Caco-2 (cell line): Measurements from ENCODE around the gene GAS7. TPM values are rescaled to one million over a fixed set of nuclear protein-coding genes. Genes with fewer than 3 reads are reported as not detected.

Source experiments
- BruUV-seq: library from RNA; stranded (reverse); fragments of 400-500 nt; replicated peaks from 2 replicates; lab custom pipeline; 2021; lab: Mats Ljungman, UMichigan
- CTCF ChIA-PET: fragments of 300-600 bp; sonication (Branson Sonifier 250); formaldehyde crosslinking; loops from one replicate; lab custom pipeline; 2022; ENCODE audit warnings: antibody characterized with exemption; lab: Charles Lee
- POLR2A ChIA-PET: fragments of 300-600 bp; sonication (Branson Sonifier 250); formaldehyde crosslinking; loops from one replicate; lab custom pipeline; 2022; ENCODE audit warnings: antibody characterized with exemption; lab: Charles Lee
- DNase-seq, 2 experiments: peaks; one replicate each; pipeline versions ENCODE4 v3.0.0 to v3.0.0-alpha.2; 2020 to 2022
- H3K27me3 ChIP-seq: replicated peaks from 2 replicates; pipeline ENCODE4 v1.6.0; 2011; ENCODE audit warnings: low read length; ENCODE audit not compliant: control insufficient read depth, insufficient read depth
- H3K36me3 ChIP-seq: 2 replicates; pipeline ENCODE4 v1.5.1; 2011; ENCODE audit warnings: low read length; ENCODE audit not compliant: control insufficient read depth, insufficient read depth
- H3K4me1 ChIP-seq: fragments of 250-450 bp; sonication (Bioruptor Pico); 2 replicates; pipeline ENCODE4 v1.5.1; 2020; ENCODE audit warnings: mild to moderate bottlenecking
- H3K4me3 ChIP-seq: 2 replicates; pipeline ENCODE4 v1.5.1; 2011; ENCODE audit warnings: low read depth, mild to moderate bottlenecking, control low read depth, low read length
- H3K9me3 ChIP-seq: fragments of 250-450 bp; sonication (Bioruptor Pico); 2 replicates; pipeline ENCODE4 v1.5.1; 2020; ENCODE audit warnings: mild to moderate bottlenecking, moderate library complexity
- H3K27ac Mint-ChIP-seq: one replicate; pipeline ENCODE4 v1.8.0; 2022; ENCODE audit warnings: mixed read lengths; ENCODE audit not compliant: unreplicated experiment
- H3K27me3 Mint-ChIP-seq: one replicate; pipeline ENCODE4 v1.8.0; 2022; ENCODE audit warnings: mixed read lengths; ENCODE audit not compliant: insufficient read depth, unreplicated experiment
- H3K36me3 Mint-ChIP-seq: one replicate; pipeline ENCODE4 v1.8.0; 2022; ENCODE audit warnings: mild to moderate bottlenecking, mixed read lengths; ENCODE audit not compliant: insufficient read depth, unreplicated experiment
- H3K4me1 Mint-ChIP-seq: one replicate; pipeline ENCODE4 v1.8.0; 2022; ENCODE audit warnings: low read depth, mixed read lengths; ENCODE audit not compliant: unreplicated experiment
- H3K4me3 Mint-ChIP-seq: one replicate; pipeline ENCODE4 v1.8.0; 2022; ENCODE audit warnings: mild to moderate bottlenecking, moderate library complexity, mixed read lengths; ENCODE audit not compliant: unreplicated experiment
- H3K9me3 Mint-ChIP-seq: one replicate; pipeline ENCODE4 v1.8.0; 2022; ENCODE audit warnings: mixed read lengths; ENCODE audit not compliant: unreplicated experiment
- intact Hi-C: fragments of 100-400 bp; cut with micrococcal nuclease; formaldehyde crosslinking; loops from one replicate; pipeline ENCODE4 v1.10.0; 2022; ENCODE audit not compliant: unreplicated experiment
- total RNA-seq: library from RNA; stranded (reverse); gene quantifications from 2 replicates; pipeline ENCODE4 v1.2.3, GENCODE V29; 2022
- TF ChIP-seq, protein P1 (sequence below), 2 experiments: fragments of 200-600 bp in 1 of 2; IDR thresholded peaks; 1 replicate in 1 of 2; 2 replicates in 1 of 2; pipeline versions ENCODE4 v1.5.1 to v1.8.0; 2011 to 2022; ENCODE audit warnings: antibody characterized with exemption in 1 of 2, control low read depth in 1 of 2, inconsistent platforms in 1 of 2, low read depth in 1 of 2, low read length in 1 of 2, mild to moderate bottlenecking in 1 of 2, moderate library complexity in 1 of 2; ENCODE audit not compliant: insufficient read depth in 1 of 2, severe bottlenecking in 1 of 2, unreplicated experiment in 1 of 2

GAS7 gene
- total RNA-seq, 1 experiment from 2014 or later = 0.34 TPM

- POLR2A ChIA-PET = no interaction called here
- CTCF ChIA-PET = interaction anchor here (0.6 to 1.1 kb wide), 6 partner anchors 60 to 295 kb away, joined by 3 to 5 read pairs (median 3); no protein-coding TSS in a partner anchor
Observed at GRCh38 chr17:9928601-9929333, 269.6 kb downstream of the GAS7 start.

DNA sequence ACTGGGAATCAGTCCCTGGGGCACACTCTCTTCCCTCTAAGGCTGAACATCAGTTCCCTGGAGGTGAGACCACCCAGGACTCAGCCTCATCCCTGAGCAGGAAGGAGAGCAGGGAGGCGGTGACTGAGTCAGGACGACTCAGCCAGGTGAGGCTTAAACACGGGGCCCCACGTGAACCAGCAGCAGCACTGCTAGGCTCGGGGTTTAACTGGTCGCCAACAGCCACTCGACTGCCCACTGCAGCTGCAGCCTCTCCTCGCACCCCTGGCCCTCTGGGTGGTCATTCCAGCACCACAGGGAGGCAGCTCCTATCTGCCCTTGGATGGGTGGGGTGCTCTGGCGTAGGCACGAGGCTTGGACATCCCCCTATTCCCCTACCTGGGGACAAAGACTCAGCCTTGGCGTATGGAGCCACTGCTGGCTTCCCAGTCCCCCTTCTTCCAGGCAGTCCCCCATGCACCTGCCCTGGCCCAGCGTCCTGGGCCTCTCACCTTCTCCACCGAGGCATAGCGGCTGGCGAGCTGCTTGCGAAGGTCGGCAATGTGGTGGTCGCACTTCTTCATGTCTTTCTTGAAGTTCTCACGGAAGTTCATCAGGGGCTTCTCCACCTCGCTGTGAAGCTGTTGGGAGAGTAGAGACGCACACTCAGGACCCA is 272.1 kb downstream of the GAS7 start:
- TF ChIP-seq, protein P1, sequence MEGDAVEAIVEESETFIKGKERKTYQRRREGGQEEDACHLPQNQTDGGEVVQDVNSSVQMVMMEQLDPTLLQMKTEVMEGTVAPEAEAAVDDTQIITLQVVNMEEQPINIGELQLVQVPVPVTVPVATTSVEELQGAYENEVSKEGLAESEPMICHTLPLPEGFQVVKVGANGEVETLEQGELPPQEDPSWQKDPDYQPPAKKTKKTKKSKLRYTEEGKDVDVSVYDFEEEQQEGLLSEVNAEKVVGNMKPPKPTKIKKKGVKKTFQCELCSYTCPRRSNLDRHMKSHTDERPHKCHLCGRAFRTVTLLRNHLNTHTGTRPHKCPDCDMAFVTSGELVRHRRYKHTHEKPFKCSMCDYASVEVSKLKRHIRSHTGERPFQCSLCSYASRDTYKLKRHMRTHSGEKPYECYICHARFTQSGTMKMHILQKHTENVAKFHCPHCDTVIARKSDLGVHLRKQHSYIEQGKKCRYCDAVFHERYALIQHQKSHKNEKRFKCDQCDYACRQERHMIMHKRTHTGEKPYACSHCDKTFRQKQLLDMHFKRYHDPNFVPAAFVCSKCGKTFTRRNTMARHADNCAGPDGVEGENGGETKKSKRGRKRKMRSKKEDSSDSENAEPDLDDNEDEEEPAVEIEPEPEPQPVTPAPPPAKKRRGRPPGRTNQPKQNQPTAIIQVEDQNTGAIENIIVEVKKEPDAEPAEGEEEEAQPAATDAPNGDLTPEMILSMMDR (IDR thresholded peaks at IDR 0.05; ENCODE audit: insufficient read depth in 1 of 2, low read depth in 1 of 2, low read length in 1 of 2, severe bottlenecking in 1 of 2, unreplicated experiment in 1 of 2) = no peak
- Mint-ChIP-seq H3K36me3 (no peaks in the 10 kb centered on the region), H3K4me1 (no peaks in the 10 kb centered on the region), H3K4me3 (no peak overlapping the region), H3K27ac (no peak overlapping the region), H3K9me3 (no peaks in the 10 kb centered on the region), H3K27me3 (no peaks in the 10 kb centered on the region)
- no peaks in the 10 kb centered on the region for H3K27me3 ChIP-seq
- no peak for DNase-seq
- CTCF ChIA-PET = interaction anchor here (0.7 to 1.0 kb wide), 2 partner anchors 37 to 1135 kb away, joined by 3 to 4 read pairs; no protein-coding TSS in a partner anchor
- H3K36me3 ChIP-seq = no peaks in the 10 kb centered on the region
- no peaks in the 10 kb centered on the region for H3K4me1 ChIP-seq
- no TSS peak for BruUV-seq
- intact Hi-C loops = loop anchor here (10.0 kb wide), 1 partner anchor 689 kb away; no protein-coding TSS in a partner anchor
- no peak overlapping the region for H3K4me3 ChIP-seq
- POLR2A ChIA-PET = no interaction called here
- no peaks in the 10 kb centered on the region for H3K9me3 ChIP-seq

More at GRCh38 chr17:9928601-9929333, 269.6 kb downstream of the GAS7 start:
- no TSS peak for BruUV-seq
- peak in 1 of 2 experiments; percentile 31 for DNase-seq
- TF ChIP-seq, protein P1 (IDR thresholded peaks at IDR 0.05; ENCODE audit: insufficient read depth in 1 of 2, low read depth in 1 of 2, low read length in 1 of 2, severe bottlenecking in 1 of 2, unreplicated experiment in 1 of 2) = peak in 1 of 2 experiments; percentile 32
- intact Hi-C loops = loop anchor here (10.0 kb wide), 1 partner anchor 686 kb away; no protein-coding TSS in a partner anchor
- H3K4me1 ChIP-seq = no peaks in the 10 kb centered on the region
- no peaks in the 10 kb centered on the region for H3K36me3 ChIP-seq
- no peaks in the 10 kb centered on the region for H3K4me1 Mint-ChIP-seq
- H3K27me3 ChIP-seq = no peaks in the 10 kb centered on the region
- no peaks in the 10 kb centered on the region for H3K36me3 Mint-ChIP-seq
- no peak overlapping the region for H3K4me3 ChIP-seq
- no peaks in the 10 kb centered on the region for H3K9me3 Mint-ChIP-seq
- H3K27ac Mint-ChIP-seq = no peak overlapping the region
- no peak overlapping the region for H3K4me3 Mint-ChIP-seq
- no peaks in the 10 kb centered on the region for H3K27me3 Mint-ChIP-seq
- H3K9me3 ChIP-seq = no peaks in the 10 kb centered on the region

GRCh38 chr17:9925457-9925856 is 272.9 kb downstream of the GAS7 start:
- no peaks in the 10 kb centered on the region for H3K27me3 ChIP-seq
- no peak overlapping the region for H3K27ac Mint-ChIP-seq
- no peaks in the 10 kb centered on the region for H3K36me3 ChIP-seq
- DNase-seq = no peak
- H3K9me3 ChIP-seq = no peaks in the 10 kb centered on the region
- no peaks in the 10 kb centered on the region for H3K36me3 Mint-ChIP-seq
- no peaks in the 10 kb centered on the region for H3K9me3 Mint-ChIP-seq
- intact Hi-C loops = loop anchor here (10.0 kb wide), 1 partner anchor 689 kb away; no protein-coding TSS in a partner anchor
- no peak overlapping the region for H3K4me3 Mint-ChIP-seq
- POLR2A ChIA-PET = no interaction called here
- H3K4me3 ChIP-seq = no peak overlapping the region
- H3K4me1 Mint-ChIP-seq = no peaks in the 10 kb centered on the region
- BruUV-seq = no TSS peak
- TF ChIP-seq, protein P1 (IDR thresholded peaks at IDR 0.05; ENCODE audit: insufficient read depth in 1 of 2, low read depth in 1 of 2, low read length in 1 of 2, severe bottlenecking in 1 of 2, unreplicated experiment in 1 of 2) = no peak
- H3K4me1 ChIP-seq = no peaks in the 10 kb centered on the region
- CTCF ChIA-PET = interaction anchor here (0.6 to 1.2 kb wide), 3 partner anchors 32 to 276 kb away, joined by 3 to 5 read pairs (median 4); no protein-coding TSS in a partner anchor
- no peaks in the 10 kb centered on the region for H3K27me3 Mint-ChIP-seq
